T-cell (primary cell): ENCODE measurements around the gene RXRA. TPM values are rescaled to one million over a fixed set of nuclear protein-coding genes. Genes with fewer than 3 reads are reported as not detected.

Experiments
- ATAC-seq, 4 experiments: fragments of 200-7000 bp in 3 of 4; fragments of 150-1000 bp in 1 of 4; cut with Tn5 transposase; replicated peaks in 1 of 4; 1 replicate in 3 of 4; 2 replicates in 1 of 4; pipeline ENCODE4 v1.10.0; 2021; ENCODE audit warnings: moderate library complexity in 3 of 4, mild to moderate bottlenecking in 2 of 4, moderate number of reproducible peaks in 1 of 4
- CTCF ChIA-PET, 2 donors: fragments of 300-600 bp; sonication (Branson Sonifier 250); formaldehyde crosslinking; loops; one replicate each; lab custom pipeline; 2022; ENCODE audit warnings: antibody characterized with exemption in 2 of 2; lab: Charles Lee
- POLR2A ChIA-PET, 2 donors: fragments of 300-600 bp; sonication (Branson Sonifier 250); formaldehyde crosslinking; loops; one replicate each; lab custom pipeline; 2022; ENCODE audit warnings: antibody characterized with exemption in 2 of 2; lab: Charles Lee
- DNase-seq, 35 experiments: peaks; one replicate each; pipeline versions ENCODE4 v3.0.0 to v3.0.0-alpha.2; 2013 to 2023
- H3K27ac ChIP-seq: one replicate; pipeline ENCODE4 v1.5.1; 2013; ENCODE audit warnings: low read length
- H3K27me3 ChIP-seq, 2 experiments: replicated peaks in 1 of 2; 1 replicate in 1 of 2; 2 replicates in 1 of 2; pipeline versions ENCODE4 v1.6.1 to v1.7.0; 2013; ENCODE audit warnings: low read length in 1 of 2, mixed read lengths in 1 of 2; ENCODE audit not compliant: control insufficient read depth in 2 of 2, insufficient read depth in 2 of 2; ENCODE audit errors: extremely low read depth in 1 of 2
- H3K36me3 ChIP-seq, 2 donors: 1 replicate in 1 of 2; 2 replicates in 1 of 2; pipeline versions ENCODE4 v1.6.1 to v1.7.0; 2013; ENCODE audit warnings: low read length in 1 of 2; ENCODE audit not compliant: control insufficient read depth in 2 of 2, insufficient read depth in 1 of 2; ENCODE audit errors: extremely low read depth in 1 of 2
- H3K4me1 ChIP-seq, 2 experiments: 1 replicate in 1 of 2; 2 replicates in 1 of 2; pipeline versions ENCODE4 v1.6.1 to v1.7.0; 2013; ENCODE audit warnings: low read length in 2 of 2, mixed read lengths in 1 of 2; ENCODE audit not compliant: insufficient read depth in 2 of 2, control insufficient read depth in 1 of 2; ENCODE audit errors: extremely low read depth in 1 of 2
- H3K4me3 ChIP-seq, 2 donors: 1 replicate in 1 of 2; 2 replicates in 1 of 2; pipeline versions ENCODE4 v1.5.1 to v1.7.0; 2013; ENCODE audit warnings: mild to moderate bottlenecking in 2 of 2, low read length in 1 of 2, moderate library complexity in 1 of 2; ENCODE audit not compliant: control insufficient read depth in 1 of 2; ENCODE audit errors: extremely low read depth in 1 of 2
- H3K9me3 ChIP-seq: 2 replicates; pipeline ENCODE4 v1.7.0; 2013
- H3K27ac Mint-ChIP-seq, 2 donors: one replicate each; pipeline ENCODE4 v1.8.0; 2020 to 2021; ENCODE audit warnings: mild to moderate bottlenecking in 2 of 2, mixed read lengths in 2 of 2
- H3K27me3 Mint-ChIP-seq, 2 donors: one replicate each; pipeline ENCODE4 v1.8.0; 2021 to 2022; ENCODE audit warnings: mixed read lengths in 2 of 2
- H3K36me3 Mint-ChIP-seq: one replicate; pipeline ENCODE4 v1.8.0; 2021; ENCODE audit warnings: mixed read lengths
- H3K4me1 Mint-ChIP-seq, 3 donors: one replicate each; pipeline ENCODE4 v1.8.0; 2020 to 2022; ENCODE audit warnings: mixed read lengths in 3 of 3, mild to moderate bottlenecking in 1 of 3
- H3K4me3 Mint-ChIP-seq, 3 donors: one replicate each; pipeline ENCODE4 v1.8.0; 2020 to 2022; ENCODE audit warnings: mild to moderate bottlenecking in 3 of 3, mixed read lengths in 3 of 3, moderate library complexity in 3 of 3
- H3K9me3 Mint-ChIP-seq, 3 donors: one replicate each; pipeline ENCODE4 v1.8.0; 2020 to 2022; ENCODE audit warnings: mixed read lengths in 3 of 3
- WGBS: methylation state at CpG from one replicate; pipeline ENCODE4 v1.1.5; 2013; ENCODE audit warnings: missing lambda C conversion rate; ENCODE audit not compliant: insufficient coverage; 5-methylcytosine and 5-hydroxymethylcytosine counted together
- total RNA-seq, 35 experiments: library from RNA in 6 of 35; stranded (reverse) in 6 of 35; fragments of 120-200 nt in 1 of 35; gene quantifications; one replicate each; pipeline versions ENCODE4 v1.2.1 to v1.2.4 and lab custom pipeline; 2013 to 2026

The RXRA gene
- total RNA-seq, 5 donors from 2014 or later (not counting 1 experiment from before 2014, with no cell fraction given): 5.6 to 17.7 (median 14.5) TPM

GRCh38 chr9:134454476-134454857 lies 128.2 kb downstream of the RXRA start:
- no peak for ATAC-seq
- Mint-ChIP-seq H3K36me3 (peaks cover under 1% of the 10 kb centered on the region), H3K4me3 (no peak overlapping the region), H3K27me3 (no peaks in the 10 kb centered on the region), H3K27ac (no peak overlapping the region), H3K4me1 (peaks cover 8 to 18% (median 13%) of the 10 kb centered on the region in 3 donors), H3K9me3 (peaks cover 0 to under 1% (median 0%) of the 10 kb centered on the region in 3 donors)
- Histone ChIP-seq H3K9me3 (no peaks in the 10 kb centered on the region), H3K4me1 (peaks cover 9 to 34% of the 10 kb centered on the region in 2 experiments), H3K27me3 (peaks cover 0 to under 1% of the 10 kb centered on the region in 2 experiments), H3K27ac (no peak overlapping the region), H3K36me3 (no peaks in the 10 kb centered on the region), H3K4me3 (no peak overlapping the region)
- no CpG with 5 or more reads among the region's 5 CpGs for WGBS
- POLR2A ChIA-PET: no interaction called here
- DNase-seq: no peak
- CTCF ChIA-PET: no interaction called here

GRCh38 chr9:134455021-134455471 lies 128.8 kb downstream of the RXRA start:
- no peaks in the 10 kb centered on the region for H3K27me3 ChIP-seq
- 92% methylated on average over 11 of the region's 13 CpGs for WGBS
- CTCF ChIA-PET: no interaction called here
- H3K36me3 ChIP-seq: no peaks in the 10 kb centered on the region
- peak overlapping the region; percentile 97 for H3K27ac ChIP-seq
- Mint-ChIP-seq H3K27me3 (no peaks in the 10 kb centered on the region), H3K27ac (peak overlapping the region in 1 of 2 donors; percentile 88), H3K4me3 (peak overlapping the region in 1 of 3 donors; percentile 93), H3K9me3 (no peaks in the 10 kb centered on the region), H3K4me1 (peaks cover 8 to 14% (median 13%) of the 10 kb centered on the region in 3 donors), H3K36me3 (no peaks in the 10 kb centered on the region)
- H3K4me1 ChIP-seq: peaks cover 9 to 28% of the 10 kb centered on the region in 2 experiments
- DNase-seq: no peak
- POLR2A ChIA-PET: no interaction called here
- ATAC-seq: no peak
- H3K9me3 ChIP-seq: no peaks in the 10 kb centered on the region
- no peak overlapping the region for H3K4me3 ChIP-seq

GRCh38 chr9:134455537-134455933 lies 129.3 kb downstream of the RXRA start:
- DNase-seq: no peak
- Histone ChIP-seq H3K27me3 (no peaks in the 10 kb centered on the region), H3K4me3 (peak overlapping the region; percentile 36 to 68), H3K9me3 (no peaks in the 10 kb centered on the region), H3K36me3 (no peaks in the 10 kb centered on the region), H3K4me1 (peaks cover 9 to 28% of the 10 kb centered on the region in 2 experiments), H3K27ac (peak overlapping the region; percentile 97)
- ATAC-seq: no peak
- H3K4me3 Mint-ChIP-seq: peak overlapping the region; percentile 71 to 93 (median 78)
- no peaks in the 10 kb centered on the region for H3K36me3 Mint-ChIP-seq
- H3K27me3 Mint-ChIP-seq: no peaks in the 10 kb centered on the region
- peaks cover 8 to 14% (median 13%) of the 10 kb centered on the region in 3 donors for H3K4me1 Mint-ChIP-seq
- CTCF ChIA-PET: interaction anchor here in 1 of 2 donors (1.1 kb wide), 1 partner anchor 287 kb away, joined by 4 read pairs; no protein-coding TSS in a partner anchor
- H3K9me3 Mint-ChIP-seq: no peaks in the 10 kb centered on the region
- POLR2A ChIA-PET: no interaction called here
- WGBS: 75% methylated on average over 15 of the region's 15 CpGs
- H3K27ac Mint-ChIP-seq: peak overlapping the region; percentile 88

- CTCF ChIA-PET: interaction anchor here in 1 of 2 donors (0.5 to 1.1 kb wide), 6 partner anchors 64 to 1108 kb away, joined by 3 to 5 read pairs (median 3); partner anchors contain the start of genes MED22 and RPL7A
- Mint-ChIP-seq H3K27ac (peak overlapping the region; percentile 88), H3K4me1 (peaks cover 8 to 14% (median 13%) of the 10 kb centered on the region in 3 donors), H3K9me3 (no peaks in the 10 kb centered on the region), H3K36me3 (no peaks in the 10 kb centered on the region), H3K4me3 (peak overlapping the region; percentile 71 to 93 (median 78)), H3K27me3 (no peaks in the 10 kb centered on the region)
- Histone ChIP-seq H3K27me3 (no peaks in the 10 kb centered on the region), H3K4me1 (peaks cover 9 to 28% of the 10 kb centered on the region in 2 experiments), H3K9me3 (no peaks in the 10 kb centered on the region), H3K27ac (peak overlapping the region; percentile 97), H3K36me3 (no peaks in the 10 kb centered on the region), H3K4me3 (peak overlapping the region; percentile 36 to 68)
- POLR2A ChIA-PET: no interaction called here
- WGBS: 8% methylated on average over 27 of the region's 41 CpGs
- ATAC-seq (peak; percentile 89 to 98 (median 95)), DNase-seq (peak; percentile 54 to 87 (median 78))
Measured at GRCh38 chr9:134455934-134456755, 129.9 kb downstream of the RXRA start.

- ATAC-seq: no peak
- H3K4me3 ChIP-seq: peak overlapping the region; percentile 20 to 68
- peaks cover 0 to 3% of the 10 kb centered on the region in 2 experiments for H3K27me3 ChIP-seq
- ChIA-PET POLR2A (no interaction called here), CTCF (interaction anchor here in 1 of 2 donors (0.5 to 1.1 kb wide), 5 partner anchors 65 to 1109 kb away, joined by 3 to 5 read pairs (median 3); partner anchors contain the start of genes MED22 and RPL7A)
- H3K27ac ChIP-seq: peak overlapping the region; percentile 97
- peak overlapping the region; percentile 71 to 93 (median 78) for H3K4me3 Mint-ChIP-seq
- no peaks in the 10 kb centered on the region for H3K36me3 Mint-ChIP-seq
- H3K9me3 ChIP-seq: no peaks in the 10 kb centered on the region
- no peaks in the 10 kb centered on the region for H3K9me3 Mint-ChIP-seq
- 89% methylated on average over 12 of the region's 12 CpGs for WGBS
- no peaks in the 10 kb centered on the region for H3K36me3 ChIP-seq
- no peaks in the 10 kb centered on the region for H3K27me3 Mint-ChIP-seq
- H3K27ac Mint-ChIP-seq: peak overlapping the region; percentile 88
- H3K4me1 Mint-ChIP-seq: peaks cover 8 to 14% (median 13%) of the 10 kb centered on the region in 3 donors
- no peak for DNase-seq
- H3K4me1 ChIP-seq: peaks cover 9 to 28% of the 10 kb centered on the region in 2 experiments
Measured at GRCh38 chr9:134456756-134457305, 130.6 kb downstream of the RXRA start.
